Liver (tissue), 3 donors: ENCODE results near the gene ACOT9.

ENCODE experiments used
- ATF3 ChIP-seq: IDR thresholded peaks from 2 replicates; pipeline ENCODE4 v1.6.1; 2016; ENCODE audit warnings: antibody characterized with exemption
- CTCF ChIP-seq: fragments of 150-350 bp; IDR thresholded peaks from 2 replicates; pipeline ENCODE4 v1.5.1; 2017; ENCODE audit warnings: improper control_type of control experiment, low read depth, low read length; ENCODE audit not compliant: missing input control
- EGR1 ChIP-seq, 2 donors: IDR thresholded peaks; 2 replicates each; pipeline ENCODE4 v1.6.1; 2016 to 2018; ENCODE audit warnings: antibody characterized with exemption in 2 of 2, low read depth in 2 of 2
- FOXA1 ChIP-seq: IDR thresholded peaks from 2 replicates; pipeline ENCODE4 v1.6.1; 2016; ENCODE audit warnings: antibody characterized with exemption
- HNF4A ChIP-seq, 2 donors: conservative IDR thresholded peaks; 2 replicates each; pipeline ENCODE4 v1.6.1; 2016; ENCODE audit warnings: antibody characterized with exemption in 2 of 2, mild to moderate bottlenecking in 2 of 2
- RAD21 ChIP-seq, 2 donors: IDR thresholded peaks; 2 replicates each; pipeline ENCODE4 v1.6.1; 2016; ENCODE audit warnings: antibody characterized with exemption in 2 of 2, mild to moderate bottlenecking in 2 of 2
- REST ChIP-seq: IDR thresholded peaks from 2 replicates; pipeline ENCODE4 v1.6.1; 2016; ENCODE audit warnings: antibody characterized with exemption, mild to moderate bottlenecking
- TAF1 ChIP-seq: conservative IDR thresholded peaks from 2 replicates; pipeline ENCODE4 v1.6.1; 2016; ENCODE audit warnings: antibody characterized with exemption, mild to moderate bottlenecking
- YY1 ChIP-seq: IDR thresholded peaks from 2 replicates; pipeline ENCODE4 v1.6.1; 2016; ENCODE audit warnings: antibody characterized with exemption, mild to moderate bottlenecking
- donor health status: healthy.
- donor health status: healthy.

GRCh38 chrX:23756165-23756564 lies 13.1 kb upstream of the ACOT9 start:
- peak; percentile 57 for TF ChIP-seq CTCF
- no peak for TF ChIP-seq TAF1
- peak; percentile 38 for TF ChIP-seq YY1
- peak; percentile 72 to 85 for TF ChIP-seq RAD21 (IDR thresholded peaks at IDR 0.05)
- no peak for TF ChIP-seq EGR1 (IDR thresholded peaks at IDR 0.05; ENCODE audit: low read depth in 2 of 2)
- no peak for TF ChIP-seq FOXA1
- peak in 1 of 2 donors; percentile 27 for TF ChIP-seq HNF4A (conservative IDR thresholded peaks at IDR 0.05)
- no peak for TF ChIP-seq REST
- no peak for TF ChIP-seq ATF3
